Measurements from ENCODE around the gene PLPPR3. TPM values are rescaled to one million over a fixed set of nuclear protein-coding genes. Genes with fewer than 3 reads are reported as not detected.

PLPPR3 gene
- total and polyA plus RNA-seq, 4 donors, result 3.1 TPM; not detected in 3

DNA sequence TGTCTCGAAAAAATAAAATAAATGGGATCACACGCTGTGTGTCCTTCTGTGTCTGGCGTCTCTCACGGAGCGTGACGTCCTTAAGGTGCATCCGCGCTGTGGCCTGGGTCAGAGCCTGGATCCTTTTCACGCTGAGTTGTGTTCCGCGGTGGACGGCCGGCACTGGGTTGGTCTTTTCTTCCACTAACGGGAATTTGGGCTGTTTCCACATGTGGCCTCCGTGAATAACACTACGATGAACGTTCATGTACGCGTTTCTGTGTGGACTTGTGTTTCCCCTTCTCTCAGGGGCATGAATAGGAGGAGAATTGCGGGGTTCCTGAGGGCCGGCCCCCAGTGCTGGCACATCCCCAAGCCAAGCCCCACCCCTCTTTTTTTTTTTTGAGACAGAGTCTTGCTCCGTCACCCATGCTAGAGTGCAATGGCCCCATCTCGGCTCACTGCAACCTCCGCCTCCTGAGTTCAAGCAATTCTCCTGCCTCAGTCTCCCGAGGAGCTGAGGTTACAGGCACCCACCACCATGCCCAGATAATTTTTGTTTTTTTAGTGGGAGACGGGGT, 30.7 kb downstream of the PLPPR3 start:
- WGBS, result 81% methylated on average over 26 of the region's 26 CpGs
- no peaks in the 10 kb centered on the region for H3K27me3 ChIP-seq (ENCODE audit: control insufficient read depth in 4 of 4, insufficient read depth in 4 of 4, low read length in 3 of 4)
- H3K9ac ChIP-seq (ENCODE audit: low read depth in 1 of 2, low read length in 2 of 2), result no peak overlapping the region
- no peak for TF ChIP-seq RAD21 (IDR thresholded peaks at IDR 0.05)
- TF ChIP-seq FOXA2 (IDR thresholded peaks at IDR 0.05), result no peak
- TF ChIP-seq CTCF (IDR thresholded peaks at IDR 0.05; ENCODE audit: low read depth, low read length, missing input control), result no peak
- TF ChIP-seq GABPA (IDR thresholded peaks at IDR 0.05 in 1 of 2, conservative IDR thresholded peaks at IDR 0.05 in 1 of 2), result no peak
- no peak for TF ChIP-seq EGR1 (IDR thresholded peaks at IDR 0.05; ENCODE audit: low read depth in 2 of 2)
- TF ChIP-seq MAX (IDR thresholded peaks at IDR 0.05), result no peak
- TF ChIP-seq JUND (IDR thresholded peaks at IDR 0.05), result no peak
- no peak for TF ChIP-seq TAF1 (conservative IDR thresholded peaks at IDR 0.05)
- no peak for TF ChIP-seq FOXA1 (IDR thresholded peaks at IDR 0.05)
- TF ChIP-seq RXRA (IDR thresholded peaks at IDR 0.05), result no peak
- TF ChIP-seq, protein P1, sequence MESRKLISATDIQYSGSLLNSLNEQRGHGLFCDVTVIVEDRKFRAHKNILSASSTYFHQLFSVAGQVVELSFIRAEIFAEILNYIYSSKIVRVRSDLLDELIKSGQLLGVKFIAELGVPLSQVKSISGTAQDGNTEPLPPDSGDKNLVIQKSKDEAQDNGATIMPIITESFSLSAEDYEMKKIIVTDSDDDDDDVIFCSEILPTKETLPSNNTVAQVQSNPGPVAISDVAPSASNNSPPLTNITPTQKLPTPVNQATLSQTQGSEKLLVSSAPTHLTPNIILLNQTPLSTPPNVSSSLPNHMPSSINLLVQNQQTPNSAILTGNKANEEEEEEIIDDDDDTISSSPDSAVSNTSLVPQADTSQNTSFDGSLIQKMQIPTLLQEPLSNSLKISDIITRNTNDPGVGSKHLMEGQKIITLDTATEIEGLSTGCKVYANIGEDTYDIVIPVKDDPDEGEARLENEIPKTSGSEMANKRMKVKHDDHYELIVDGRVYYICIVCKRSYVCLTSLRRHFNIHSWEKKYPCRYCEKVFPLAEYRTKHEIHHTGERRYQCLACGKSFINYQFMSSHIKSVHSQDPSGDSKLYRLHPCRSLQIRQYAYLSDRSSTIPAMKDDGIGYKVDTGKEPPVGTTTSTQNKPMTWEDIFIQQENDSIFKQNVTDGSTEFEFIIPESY (IDR thresholded peaks at IDR 0.05), result no peak
- TF ChIP-seq, protein P2, sequence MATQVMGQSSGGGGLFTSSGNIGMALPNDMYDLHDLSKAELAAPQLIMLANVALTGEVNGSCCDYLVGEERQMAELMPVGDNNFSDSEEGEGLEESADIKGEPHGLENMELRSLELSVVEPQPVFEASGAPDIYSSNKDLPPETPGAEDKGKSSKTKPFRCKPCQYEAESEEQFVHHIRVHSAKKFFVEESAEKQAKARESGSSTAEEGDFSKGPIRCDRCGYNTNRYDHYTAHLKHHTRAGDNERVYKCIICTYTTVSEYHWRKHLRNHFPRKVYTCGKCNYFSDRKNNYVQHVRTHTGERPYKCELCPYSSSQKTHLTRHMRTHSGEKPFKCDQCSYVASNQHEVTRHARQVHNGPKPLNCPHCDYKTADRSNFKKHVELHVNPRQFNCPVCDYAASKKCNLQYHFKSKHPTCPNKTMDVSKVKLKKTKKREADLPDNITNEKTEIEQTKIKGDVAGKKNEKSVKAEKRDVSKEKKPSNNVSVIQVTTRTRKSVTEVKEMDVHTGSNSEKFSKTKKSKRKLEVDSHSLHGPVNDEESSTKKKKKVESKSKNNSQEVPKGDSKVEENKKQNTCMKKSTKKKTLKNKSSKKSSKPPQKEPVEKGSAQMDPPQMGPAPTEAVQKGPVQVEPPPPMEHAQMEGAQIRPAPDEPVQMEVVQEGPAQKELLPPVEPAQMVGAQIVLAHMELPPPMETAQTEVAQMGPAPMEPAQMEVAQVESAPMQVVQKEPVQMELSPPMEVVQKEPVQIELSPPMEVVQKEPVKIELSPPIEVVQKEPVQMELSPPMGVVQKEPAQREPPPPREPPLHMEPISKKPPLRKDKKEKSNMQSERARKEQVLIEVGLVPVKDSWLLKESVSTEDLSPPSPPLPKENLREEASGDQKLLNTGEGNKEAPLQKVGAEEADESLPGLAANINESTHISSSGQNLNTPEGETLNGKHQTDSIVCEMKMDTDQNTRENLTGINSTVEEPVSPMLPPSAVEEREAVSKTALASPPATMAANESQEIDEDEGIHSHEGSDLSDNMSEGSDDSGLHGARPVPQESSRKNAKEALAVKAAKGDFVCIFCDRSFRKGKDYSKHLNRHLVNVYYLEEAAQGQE (IDR thresholded peaks at IDR 0.05), result no peak
- no peak for TF ChIP-seq HNF4G (IDR thresholded peaks at IDR 0.05)
- no peak for TF ChIP-seq NR2F2 (IDR thresholded peaks at IDR 0.05)
- H3K27ac ChIP-seq (ENCODE audit: low read depth in 1 of 2, low read length in 2 of 2), result peak overlapping the region; percentile 28 to 56
- H3K4me1 ChIP-seq (ENCODE audit: control insufficient read depth in 4 of 4, insufficient read depth in 4 of 4, low read length in 3 of 4), result peaks cover 0 to 4% (median 0%) of the 10 kb centered on the region in 4 donors
- no peak for DNase-seq (ENCODE audit: low spot score)
- H3K9me3 ChIP-seq (ENCODE audit: control insufficient read depth in 4 of 4, low read length in 3 of 4), result no peaks in the 10 kb centered on the region
- H3K36me3 ChIP-seq (ENCODE audit: control insufficient read depth in 4 of 4, insufficient read depth in 3 of 4, low read depth in 1 of 4, low read length in 3 of 4), result no peaks in the 10 kb centered on the region
- H3K4me3 ChIP-seq (ENCODE audit: low read depth in 1 of 3, low read length in 3 of 3), result no peak overlapping the region

- no peak overlapping the region for H3K4me3 ChIP-seq (ENCODE audit: low read depth in 1 of 3, low read length in 3 of 3)
- WGBS, result 75% methylated on average over 9 of the region's 9 CpGs
- no peak overlapping the region for H3K9ac ChIP-seq (ENCODE audit: low read depth in 1 of 2, low read length in 2 of 2)
- DNase-seq (ENCODE audit: low spot score), result no peak
- H3K36me3 ChIP-seq (ENCODE audit: control insufficient read depth in 4 of 4, insufficient read depth in 3 of 4, low read depth in 1 of 4, low read length in 3 of 4), result no peaks in the 10 kb centered on the region
- no peaks in the 10 kb centered on the region for H3K4me1 ChIP-seq (ENCODE audit: control insufficient read depth in 4 of 4, insufficient read depth in 4 of 4, low read length in 3 of 4)
- peak overlapping the region; percentile 54 to 57 for H3K27ac ChIP-seq (ENCODE audit: low read depth in 1 of 2, low read length in 2 of 2)
- H3K27me3 ChIP-seq (ENCODE audit: control insufficient read depth in 4 of 4, insufficient read depth in 4 of 4, low read length in 3 of 4), result no peaks in the 10 kb centered on the region
- no peaks in the 10 kb centered on the region for H3K9me3 ChIP-seq (ENCODE audit: control insufficient read depth in 4 of 4, low read length in 3 of 4)
- TF ChIP-seq, protein P3, sequence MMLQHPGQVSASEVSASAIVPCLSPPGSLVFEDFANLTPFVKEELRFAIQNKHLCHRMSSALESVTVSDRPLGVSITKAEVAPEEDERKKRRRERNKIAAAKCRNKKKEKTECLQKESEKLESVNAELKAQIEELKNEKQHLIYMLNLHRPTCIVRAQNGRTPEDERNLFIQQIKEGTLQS (IDR thresholded peaks at IDR 0.05), result no peak
- TF ChIP-seq, protein P1 (IDR thresholded peaks at IDR 0.05), result no peak
- TF ChIP-seq SP1 (IDR thresholded peaks at IDR 0.05) (no peak), RXRA (IDR thresholded peaks at IDR 0.05) (no peak), HNF4A (conservative IDR thresholded peaks at IDR 0.05) (no peak), YY1 (IDR thresholded peaks at IDR 0.05) (no peak), EGR1 (IDR thresholded peaks at IDR 0.05; ENCODE audit: low read depth in 2 of 2) (no peak), FOXA1 (IDR thresholded peaks at IDR 0.05) (no peak), CTCF (IDR thresholded peaks at IDR 0.05; ENCODE audit: low read depth, low read length, missing input control) (no peak), TAF1 (conservative IDR thresholded peaks at IDR 0.05) (no peak)
Measured at GRCh38 chr19:789701-790060, 32.1 kb downstream of the PLPPR3 start.
